HepG2 (cell line): Measurements from ENCODE around the gene GBGT1. TPM values are rescaled to one million over a fixed set of nuclear protein-coding genes. Genes with fewer than 3 reads are reported as not detected.

Experiments used
- AHR ChIP-seq: IDR thresholded peaks from 2 replicates; pipeline ENCODE4 v1.6.1; 2018; ENCODE audit warnings: missing genetic modification reagents, missing compliant biosample characterization
- ARID2 ChIP-seq: sonication (generic); formaldehyde crosslinking; IDR thresholded peaks from 2 replicates; pipeline ENCODE4 v1.8.1; 2022; ENCODE audit warnings: mild to moderate bottlenecking, missing genetic modification reagents, borderline replicate concordance
- BCL3 ChIP-seq: sonication (generic); formaldehyde crosslinking; IDR thresholded peaks from 2 replicates; pipeline ENCODE4 v1.5.1; 2020; ENCODE audit warnings: mild to moderate bottlenecking, missing genetic modification reagents, moderate library complexity
- DPF2 ChIP-seq: sonication (generic); formaldehyde crosslinking; IDR thresholded peaks from 2 replicates; pipeline ENCODE4 v1.4.0; 2020; ENCODE audit warnings: mild to moderate bottlenecking, low read depth, missing genetic modification reagents, borderline replicate concordance
- FOXA3 ChIP-seq: IDR thresholded peaks from 2 replicates; pipeline ENCODE4 v1.6.1; 2016; ENCODE audit warnings: missing genetic modification reagents, missing compliant biosample characterization
- GATAD1 ChIP-seq: IDR thresholded peaks from 2 replicates; pipeline ENCODE4 v1.6.1; 2016; ENCODE audit warnings: missing genetic modification reagents, missing compliant biosample characterization
- HCFC1 ChIP-seq: fragments of 150-350 bp; IDR thresholded peaks from 2 replicates; pipeline ENCODE4 v1.6.1; 2014; ENCODE audit warnings: low read depth, low read length
- KDM2A ChIP-seq: sonication (generic); formaldehyde crosslinking; IDR thresholded peaks from 2 replicates; pipeline ENCODE4 v1.4.0; 2020; ENCODE audit warnings: low read depth, missing genetic modification reagents, borderline replicate concordance
- KDM6A ChIP-seq: IDR thresholded peaks from 2 replicates; pipeline ENCODE4 v1.6.1; 2016; ENCODE audit warnings: low read depth
- KLF12 ChIP-seq: sonication (generic); formaldehyde crosslinking; IDR thresholded peaks from 2 replicates; pipeline ENCODE4 v1.4.0; 2020; ENCODE audit warnings: missing genetic modification reagents, borderline replicate concordance
- MXD4 ChIP-seq: IDR thresholded peaks from 2 replicates; pipeline ENCODE4 v1.6.1; 2016; ENCODE audit warnings: mild to moderate bottlenecking, missing biosample characterization, missing genetic modification reagents
- RBFOX2 ChIP-seq: fragments of 200-400 bp; formaldehyde crosslinking; IDR thresholded peaks from 2 replicates; pipeline ENCODE4 v1.6.1; 2017; ENCODE audit warnings: low read depth, mild to moderate bottlenecking, low read length
- TBX2 ChIP-seq: sonication (generic); formaldehyde crosslinking; IDR thresholded peaks from 2 replicates; pipeline ENCODE4 v1.5.0; 2020; ENCODE audit warnings: missing genetic modification reagents, mild to moderate bottlenecking, borderline replicate concordance
- ZMYM3 ChIP-seq: sonication (generic); formaldehyde crosslinking; IDR thresholded peaks from 2 replicates; pipeline ENCODE4 v1.5.1; 2020; ENCODE audit warnings: mild to moderate bottlenecking, missing genetic modification reagents
- ZNF180 ChIP-seq: sonication (generic); formaldehyde crosslinking; IDR thresholded peaks from 2 replicates; pipeline ENCODE4 v1.4.0; 2020; ENCODE audit warnings: low read depth, missing genetic modification reagents, borderline replicate concordance
- ZNF556 ChIP-seq: sonication (generic); formaldehyde crosslinking; IDR thresholded peaks from 2 replicates; pipeline ENCODE4 v1.4.0; 2020; ENCODE audit warnings: mild to moderate bottlenecking, missing genetic modification reagents, borderline replicate concordance
- ZNF878 ChIP-seq: sonication (generic); formaldehyde crosslinking; IDR thresholded peaks from 2 replicates; pipeline ENCODE4 v1.8.1; 2023; ENCODE audit warnings: mild to moderate bottlenecking, missing genetic modification reagents, moderate library complexity
- polyA plus RNA-seq, 8 experiments: library from polyadenylated mRNA; depleted of rRNA in 3 of 8; stranded (reverse) in 7 of 8; unstranded in 1 of 8; fragments of >200 nt; fragmentation: Illumina TruSeq in 4 of 8; extraction: Trizol in 4 of 8; gene quantifications; 2 replicates each; pipeline versions ENCODE4 v1.2.1 to v1.2.3, GENCODE V29; 2011 to 2016; ENCODE audit warnings: low read depth in 4 of 8, missing spikeins in 1 of 8, mixed read lengths in 1 of 8; ENCODE audit not compliant: insufficient read depth in 1 of 8
- total RNA-seq, 5 experiments: library from RNA; depleted of rRNA; stranded (reverse); fragments of >200 nt; fragmentation: Illumina TruSeq; extraction: Trizol; gene quantifications; 2 replicates each; pipeline ENCODE4 v1.2.3, GENCODE V29; 2016; ENCODE audit warnings: low read depth in 1 of 5
- TF ChIP-seq, protein P1 (sequence below): sonication (generic); formaldehyde crosslinking; IDR thresholded peaks from 2 replicates; pipeline ENCODE4 v1.8.1; 2023; ENCODE audit warnings: mild to moderate bottlenecking, inconsistent platforms, moderate library complexity, missing genetic modification reagents, borderline replicate concordance
- TF ChIP-seq, protein P2 (sequence below): sonication (generic); formaldehyde crosslinking; IDR thresholded peaks from 2 replicates; pipeline ENCODE4 v1.4.0; 2020; ENCODE audit warnings: missing genetic modification reagents
- TF ChIP-seq, protein P3 (sequence below), 2 experiments: IDR thresholded peaks; 2 replicates each; pipeline ENCODE4 v1.6.1; 2011 to 2012; ENCODE audit warnings: low read length in 2 of 2, borderline replicate concordance in 1 of 2, low read depth in 1 of 2, mild to moderate bottlenecking in 1 of 2, moderate library complexity in 1 of 2

GBGT1 gene
- total and polyA plus RNA-seq, 2 of the 13 experiments (the other 11 are each of a cell fraction or from before 2014, with no cell fraction given), result not detected

DNA sequence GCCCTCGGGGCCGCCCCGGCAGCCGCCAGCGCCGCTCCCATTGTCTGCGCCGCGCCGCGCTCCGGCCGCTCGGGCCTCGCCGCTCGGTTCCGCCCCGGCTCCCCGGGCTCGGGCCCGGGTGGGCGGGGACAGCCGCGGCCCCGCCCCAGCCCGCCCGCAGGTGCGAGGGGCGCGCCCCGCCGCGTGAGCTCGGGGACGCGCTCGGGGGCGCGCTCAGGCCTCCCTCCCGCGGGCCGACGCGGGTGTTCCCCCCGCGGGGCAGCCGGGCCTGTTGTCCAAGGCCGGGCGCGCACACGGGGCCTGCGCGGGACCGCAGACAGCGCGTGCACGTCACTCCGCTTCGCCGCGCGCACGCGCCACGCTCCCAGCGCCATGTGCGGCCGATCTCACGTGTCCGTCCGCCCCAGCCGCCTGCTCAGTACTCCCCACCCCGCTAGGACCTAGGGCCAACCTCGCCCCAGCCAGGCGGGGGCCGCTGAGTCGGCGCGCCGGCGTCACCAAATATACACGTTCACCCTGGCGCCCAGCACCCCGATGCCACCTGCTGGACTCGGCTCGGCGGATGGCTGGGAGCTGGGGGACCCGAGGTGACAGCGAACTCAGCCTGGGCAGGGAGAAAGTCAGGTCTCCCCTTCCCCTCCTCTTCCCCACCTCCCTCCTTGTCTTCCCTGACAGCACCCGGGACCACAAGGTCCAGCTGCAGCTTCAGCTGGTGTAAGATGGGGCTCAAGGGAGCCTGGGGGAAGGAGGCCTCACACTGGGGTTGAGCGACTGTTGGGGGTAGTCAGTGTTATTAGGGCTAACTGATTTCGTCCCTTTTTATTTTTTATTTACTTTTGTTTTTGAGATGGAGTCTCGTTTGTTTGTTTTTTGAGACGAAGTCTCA lies 14.3 kb downstream of the GBGT1 start (continued):
- TF ChIP-seq GATAD1 (CRISPR knock-in tag), result peak; percentile 34; the same call in 1 of the 2 replicates
- TF ChIP-seq, protein P1, sequence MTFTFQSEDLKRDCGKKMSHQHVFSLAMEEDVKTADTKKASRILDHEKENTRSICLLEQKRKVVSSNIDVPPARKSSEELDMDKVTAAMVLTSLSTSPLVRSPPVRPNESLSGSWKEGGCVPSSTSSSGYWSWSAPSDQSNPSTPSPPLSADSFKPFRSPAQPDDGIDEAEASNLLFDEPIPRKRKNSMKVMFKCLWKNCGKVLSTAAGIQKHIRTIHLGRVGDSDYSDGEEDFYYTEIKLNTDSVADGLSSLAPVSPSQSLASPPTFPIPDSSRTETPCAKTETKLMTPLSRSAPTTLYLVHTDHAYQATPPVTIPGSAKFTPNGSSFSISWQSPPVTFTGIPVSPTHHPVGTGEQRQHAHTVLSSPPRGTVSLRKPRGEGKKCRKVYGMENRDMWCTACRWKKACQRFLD, result no peak
- no peak for TF ChIP-seq ZNF180 (CRISPR knock-in tag)
- 0 out of 2 replicates have a peak, but pooled peaks have one; percentile 75 for TF ChIP-seq ZNF556 (CRISPR knock-in tag)
- no peak for TF ChIP-seq HCFC1
- TF ChIP-seq, protein P2, sequence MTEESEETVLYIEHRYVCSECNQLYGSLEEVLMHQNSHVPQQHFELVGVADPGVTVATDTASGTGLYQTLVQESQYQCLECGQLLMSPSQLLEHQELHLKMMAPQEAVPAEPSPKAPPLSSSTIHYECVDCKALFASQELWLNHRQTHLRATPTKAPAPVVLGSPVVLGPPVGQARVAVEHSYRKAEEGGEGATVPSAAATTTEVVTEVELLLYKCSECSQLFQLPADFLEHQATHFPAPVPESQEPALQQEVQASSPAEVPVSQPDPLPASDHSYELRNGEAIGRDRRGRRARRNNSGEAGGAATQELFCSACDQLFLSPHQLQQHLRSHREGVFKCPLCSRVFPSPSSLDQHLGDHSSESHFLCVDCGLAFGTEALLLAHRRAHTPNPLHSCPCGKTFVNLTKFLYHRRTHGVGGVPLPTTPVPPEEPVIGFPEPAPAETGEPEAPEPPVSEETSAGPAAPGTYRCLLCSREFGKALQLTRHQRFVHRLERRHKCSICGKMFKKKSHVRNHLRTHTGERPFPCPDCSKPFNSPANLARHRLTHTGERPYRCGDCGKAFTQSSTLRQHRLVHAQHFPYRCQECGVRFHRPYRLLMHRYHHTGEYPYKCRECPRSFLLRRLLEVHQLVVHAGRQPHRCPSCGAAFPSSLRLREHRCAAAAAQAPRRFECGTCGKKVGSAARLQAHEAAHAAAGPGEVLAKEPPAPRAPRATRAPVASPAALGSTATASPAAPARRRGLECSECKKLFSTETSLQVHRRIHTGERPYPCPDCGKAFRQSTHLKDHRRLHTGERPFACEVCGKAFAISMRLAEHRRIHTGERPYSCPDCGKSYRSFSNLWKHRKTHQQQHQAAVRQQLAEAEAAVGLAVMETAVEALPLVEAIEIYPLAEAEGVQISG (CRISPR knock-in tag), result peak; percentile 49; the same call in 1 of the 2 replicates
- TF ChIP-seq KLF12 (CRISPR knock-in tag), result no peak
- TF ChIP-seq ARID2 (CRISPR knock-in tag), result no peak
- TF ChIP-seq TBX2 (CRISPR knock-in tag), result peak; percentile 87
- peak; percentile 90 for TF ChIP-seq MXD4 (CRISPR knock-in tag)
- peak; percentile 70; the same call in 1 of the 2 replicates for TF ChIP-seq AHR (CRISPR knock-in tag)
- peak; percentile 62 for TF ChIP-seq FOXA3 (CRISPR knock-in tag)
- TF ChIP-seq DPF2 (CRISPR knock-in tag), result 0 out of 2 replicates have a peak, but pooled peaks have one; percentile 26
- TF ChIP-seq BCL3 (CRISPR knock-in tag), result peak; percentile 65; the same call in 1 of the 2 replicates
- peak; percentile 30; the same call in 1 of the 2 replicates for TF ChIP-seq ZMYM3 (CRISPR knock-in tag)
- peak; percentile 56; the same call in 1 of the 2 replicates for TF ChIP-seq KDM2A (CRISPR knock-in tag)
- peak; percentile 83 for TF ChIP-seq RBFOX2
- TF ChIP-seq, protein P3, sequence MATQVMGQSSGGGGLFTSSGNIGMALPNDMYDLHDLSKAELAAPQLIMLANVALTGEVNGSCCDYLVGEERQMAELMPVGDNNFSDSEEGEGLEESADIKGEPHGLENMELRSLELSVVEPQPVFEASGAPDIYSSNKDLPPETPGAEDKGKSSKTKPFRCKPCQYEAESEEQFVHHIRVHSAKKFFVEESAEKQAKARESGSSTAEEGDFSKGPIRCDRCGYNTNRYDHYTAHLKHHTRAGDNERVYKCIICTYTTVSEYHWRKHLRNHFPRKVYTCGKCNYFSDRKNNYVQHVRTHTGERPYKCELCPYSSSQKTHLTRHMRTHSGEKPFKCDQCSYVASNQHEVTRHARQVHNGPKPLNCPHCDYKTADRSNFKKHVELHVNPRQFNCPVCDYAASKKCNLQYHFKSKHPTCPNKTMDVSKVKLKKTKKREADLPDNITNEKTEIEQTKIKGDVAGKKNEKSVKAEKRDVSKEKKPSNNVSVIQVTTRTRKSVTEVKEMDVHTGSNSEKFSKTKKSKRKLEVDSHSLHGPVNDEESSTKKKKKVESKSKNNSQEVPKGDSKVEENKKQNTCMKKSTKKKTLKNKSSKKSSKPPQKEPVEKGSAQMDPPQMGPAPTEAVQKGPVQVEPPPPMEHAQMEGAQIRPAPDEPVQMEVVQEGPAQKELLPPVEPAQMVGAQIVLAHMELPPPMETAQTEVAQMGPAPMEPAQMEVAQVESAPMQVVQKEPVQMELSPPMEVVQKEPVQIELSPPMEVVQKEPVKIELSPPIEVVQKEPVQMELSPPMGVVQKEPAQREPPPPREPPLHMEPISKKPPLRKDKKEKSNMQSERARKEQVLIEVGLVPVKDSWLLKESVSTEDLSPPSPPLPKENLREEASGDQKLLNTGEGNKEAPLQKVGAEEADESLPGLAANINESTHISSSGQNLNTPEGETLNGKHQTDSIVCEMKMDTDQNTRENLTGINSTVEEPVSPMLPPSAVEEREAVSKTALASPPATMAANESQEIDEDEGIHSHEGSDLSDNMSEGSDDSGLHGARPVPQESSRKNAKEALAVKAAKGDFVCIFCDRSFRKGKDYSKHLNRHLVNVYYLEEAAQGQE (IDR thresholded peaks at IDR 0.05; ENCODE audit: borderline replicate concordance in 1 of 2, low read depth in 1 of 2, low read length in 2 of 2), result no peak
- TF ChIP-seq ZNF878, result no peak
- TF ChIP-seq KDM6A (CRISPR knock-in tag), result no peak
